Mesenchymal stem cell (in vitro differentiated cells and primary cell): ENCODE measurements around the gene GABRR3.

ENCODE experiments used
- DNase-seq: peaks from one replicate; pipeline ENCODE4 v3.0.0-alpha.2; 2013
- H2AFZ ChIP-seq: one replicate; pipeline ENCODE4 v1.6.1; 2013; ENCODE audit warnings: low read depth, mild to moderate bottlenecking, control low read depth, inconsistent platforms, low read length, moderate library complexity
- H2AK5ac ChIP-seq: 2 replicates; pipeline ENCODE4 v1.6.1; 2013; ENCODE audit warnings: low read length, moderate library complexity, mild to moderate bottlenecking, inconsistent platforms; ENCODE audit not compliant: severe bottlenecking
- H2BK120ac ChIP-seq: one replicate; pipeline ENCODE4 v1.6.1; 2013; ENCODE audit warnings: low read depth, mild to moderate bottlenecking, inconsistent platforms, low read length, moderate library complexity
- H2BK12ac ChIP-seq, 2 experiments: one replicate each; pipeline ENCODE4 v1.6.1; 2013; ENCODE audit warnings: inconsistent platforms in 2 of 2, low read length in 2 of 2, mild to moderate bottlenecking in 2 of 2, moderate library complexity in 2 of 2, control low read depth in 1 of 2
- H2BK15ac ChIP-seq: one replicate; pipeline ENCODE4 v1.6.1; 2013; ENCODE audit warnings: mild to moderate bottlenecking, low read depth, inconsistent platforms; ENCODE audit not compliant: poor library complexity, severe bottlenecking
- H2BK5ac ChIP-seq: 2 replicates; pipeline ENCODE4 v1.6.1; 2013; ENCODE audit warnings: low read depth, mild to moderate bottlenecking, low read length, control low read depth, inconsistent platforms; ENCODE audit not compliant: poor library complexity, severe bottlenecking
- H3K14ac ChIP-seq, 2 experiments: one replicate each; pipeline ENCODE4 v1.6.1; 2013; ENCODE audit warnings: inconsistent platforms in 2 of 2, low read length in 2 of 2, control low read depth in 1 of 2, mild to moderate bottlenecking in 1 of 2, moderate library complexity in 1 of 2
- H3K18ac ChIP-seq, 2 experiments: one replicate each; pipeline ENCODE4 v1.6.1; 2013; ENCODE audit warnings: inconsistent platforms in 2 of 2, low read length in 2 of 2, control low read depth in 1 of 2, low read depth in 1 of 2, mild to moderate bottlenecking in 1 of 2
- H3K23ac ChIP-seq, 2 experiments: one replicate each; pipeline ENCODE4 v1.6.1; 2013; ENCODE audit warnings: inconsistent platforms in 2 of 2, low read length in 2 of 2, mild to moderate bottlenecking in 2 of 2, moderate library complexity in 2 of 2, control low read depth in 1 of 2
- H3K27ac ChIP-seq: 2 replicates; pipeline ENCODE4 v1.5.1; 2013; ENCODE audit warnings: mild to moderate bottlenecking, moderate library complexity, low read length, control low read depth, inconsistent platforms; ENCODE audit not compliant: poor library complexity, severe bottlenecking
- H3K27me3 ChIP-seq, 2 experiments: 2 replicates each; pipeline versions ENCODE4 v1.6.1 to v1.7.0; 2013; ENCODE audit warnings: low read length in 2 of 2, mild to moderate bottlenecking in 2 of 2, moderate library complexity in 2 of 2, control low read depth in 1 of 2, inconsistent platforms in 1 of 2; ENCODE audit not compliant: control insufficient read depth in 1 of 2, insufficient read depth in 1 of 2
- H3K36me3 ChIP-seq, 2 experiments: 2 replicates each; pipeline versions ENCODE4 v1.6.1 to v1.7.0; 2013; ENCODE audit warnings: low read length in 2 of 2, control low read depth in 1 of 2, inconsistent platforms in 1 of 2, low read depth in 1 of 2, mild to moderate bottlenecking in 1 of 2; ENCODE audit not compliant: insufficient read depth in 2 of 2, control insufficient read depth in 1 of 2
- H3K4ac ChIP-seq, 2 experiments: one replicate each; pipeline ENCODE4 v1.6.1; 2013; ENCODE audit warnings: inconsistent platforms in 2 of 2, low read length in 2 of 2, mild to moderate bottlenecking in 2 of 2, moderate library complexity in 2 of 2, control low read depth in 1 of 2, low read depth in 1 of 2
- H3K4me1 ChIP-seq: 2 replicates; pipeline ENCODE4 v1.6.1; 2013; ENCODE audit warnings: low read depth, low read length, control low read depth; ENCODE audit not compliant: control insufficient read depth, insufficient read depth
- H3K4me2 ChIP-seq: 2 replicates; pipeline ENCODE4 v1.6.1; 2013; ENCODE audit warnings: low read length, mild to moderate bottlenecking, inconsistent platforms; ENCODE audit not compliant: poor library complexity, severe bottlenecking
- H3K4me3 ChIP-seq, 2 experiments: 2 replicates each; pipeline versions ENCODE4 v1.5.1 to v1.7.0; 2013; ENCODE audit warnings: low read length in 2 of 2, mild to moderate bottlenecking in 2 of 2, control low read depth in 1 of 2, low read depth in 1 of 2; ENCODE audit not compliant: insufficient read depth in 1 of 2
- H3K79me1 ChIP-seq: replicated peaks from 2 replicates; pipeline ENCODE4 v1.6.1; 2013; ENCODE audit warnings: mild to moderate bottlenecking, control low read depth, low read length, inconsistent platforms; ENCODE audit not compliant: poor library complexity, severe bottlenecking
- H3K9ac ChIP-seq: 2 replicates; pipeline ENCODE4 v1.7.0; 2013; ENCODE audit warnings: mild to moderate bottlenecking, low read length, moderate library complexity
- H3K9me3 ChIP-seq: 2 replicates; pipeline ENCODE4 v1.7.0; 2013; ENCODE audit warnings: mild to moderate bottlenecking, low read length; ENCODE audit not compliant: control insufficient read depth
- H4K8ac ChIP-seq: one replicate; pipeline ENCODE4 v1.6.1; 2013; ENCODE audit warnings: inconsistent platforms, mild to moderate bottlenecking, low read length, moderate library complexity
- H4K91ac ChIP-seq: one replicate; pipeline ENCODE4 v1.6.1; 2013; ENCODE audit warnings: mild to moderate bottlenecking, low read length, inconsistent platforms
- WGBS: methylation state at CpG from one replicate; pipeline ENCODE4 v1.1.7; 2013; ENCODE audit warnings: mixed read lengths; 5-methylcytosine and 5-hydroxymethylcytosine counted together

GABRR3 gene

GRCh38 chr3:97987306-97987705 lies 47.8 kb downstream of the GABRR3 start:
- H2BK5ac ChIP-seq: no peak overlapping the region
- no peak overlapping the region for H3K4me3 ChIP-seq
- no peak overlapping the region for H3K9ac ChIP-seq
- no peak overlapping the region for H3K4ac ChIP-seq
- H2AFZ ChIP-seq: no peak overlapping the region
- no peak for DNase-seq
- H2BK12ac ChIP-seq: no peak overlapping the region
- no peaks in the 10 kb centered on the region for H3K4me1 ChIP-seq
- H3K27me3 ChIP-seq: no peaks in the 10 kb centered on the region
- no peak overlapping the region for H2BK15ac ChIP-seq
- no peak overlapping the region for H4K8ac ChIP-seq
- H3K79me1 ChIP-seq: no peaks in the 10 kb centered on the region
- no peak overlapping the region for H2BK120ac ChIP-seq
- WGBS: no CpG with 5 or more reads among the region's 2 CpGs
- H3K27ac ChIP-seq: no peak overlapping the region
- H3K14ac ChIP-seq: no peak overlapping the region
- H2AK5ac ChIP-seq: no peak overlapping the region
- no peaks in the 10 kb centered on the region for H3K36me3 ChIP-seq
- H3K9me3 ChIP-seq: no peaks in the 10 kb centered on the region
- no peak overlapping the region for H3K23ac ChIP-seq
- H4K91ac ChIP-seq: no peak overlapping the region
- no peak overlapping the region for H3K18ac ChIP-seq
- H3K4me2 ChIP-seq: no peak overlapping the region

GRCh38 chr3:97983933-97984491 lies 51.1 kb downstream of the GABRR3 start:
- Histone ChIP-seq H3K23ac (no peak overlapping the region), H3K9ac (peak overlapping the region; percentile 11), H3K36me3 (no peaks in the 10 kb centered on the region), H3K4me2 (no peak overlapping the region), H2BK120ac (no peak overlapping the region), H2BK12ac (no peak overlapping the region), H3K27ac (no peak overlapping the region), H2AK5ac (no peak overlapping the region), H2BK15ac (no peak overlapping the region), H3K14ac (no peak overlapping the region), H3K27me3 (no peaks in the 10 kb centered on the region), H2AFZ (no peak overlapping the region), H3K9me3 (no peaks in the 10 kb centered on the region), H3K18ac (no peak overlapping the region), H3K4me1 (no peaks in the 10 kb centered on the region), H2BK5ac (no peak overlapping the region), H4K8ac (no peak overlapping the region), H4K91ac (no peak overlapping the region), H3K79me1 (no peaks in the 10 kb centered on the region), H3K4ac (no peak overlapping the region), H3K4me3 (no peak overlapping the region)
- no peak for DNase-seq
- WGBS: 72% methylated on average over 2 of the region's 2 CpGs

- no peak overlapping the region for H2BK120ac ChIP-seq
Observed at GRCh38 chr3:97981886-97982285, 53.2 kb downstream of the GABRR3 start.

GRCh38 chr3:97979610-97980009 lies 55.5 kb downstream of the GABRR3 start:
- H3K9me3 ChIP-seq: no peaks in the 10 kb centered on the region
- H4K91ac ChIP-seq: no peak overlapping the region
- H3K4me1 ChIP-seq: no peaks in the 10 kb centered on the region
- no peak overlapping the region for H3K4ac ChIP-seq
- H3K14ac ChIP-seq: no peak overlapping the region
- H2BK15ac ChIP-seq: no peak overlapping the region
- WGBS: 83% methylated on average over 3 of the region's 3 CpGs
- H2BK12ac ChIP-seq: no peak overlapping the region
- H2BK120ac ChIP-seq: no peak overlapping the region
- no peak overlapping the region for H2AK5ac ChIP-seq
- peak overlapping the region in 1 of 2 experiments; percentile 46 for H3K18ac ChIP-seq
- no peaks in the 10 kb centered on the region for H3K79me1 ChIP-seq
- H4K8ac ChIP-seq: no peak overlapping the region
- no peak for DNase-seq
- no peak overlapping the region for H2BK5ac ChIP-seq
- H3K23ac ChIP-seq: no peak overlapping the region
- no peak overlapping the region for H3K27ac ChIP-seq
- H3K27me3 ChIP-seq: no peaks in the 10 kb centered on the region
- H3K36me3 ChIP-seq: no peaks in the 10 kb centered on the region
- no peak overlapping the region for H3K4me2 ChIP-seq
- H3K9ac ChIP-seq: no peak overlapping the region
- H2AFZ ChIP-seq: no peak overlapping the region
- no peak overlapping the region for H3K4me3 ChIP-seq

More at GRCh38 chr3:97981886-97982285, 53.2 kb downstream of the GABRR3 start:
- no peak overlapping the region for H2BK15ac ChIP-seq
- no peaks in the 10 kb centered on the region for H3K79me1 ChIP-seq
- no peak overlapping the region for H4K91ac ChIP-seq
- H3K14ac ChIP-seq: no peak overlapping the region
- H3K27me3 ChIP-seq: no peaks in the 10 kb centered on the region
- no peaks in the 10 kb centered on the region for H3K36me3 ChIP-seq
- no peak overlapping the region for H2AK5ac ChIP-seq
- no peak overlapping the region for H3K4ac ChIP-seq
- H2BK12ac ChIP-seq: no peak overlapping the region
- H3K27ac ChIP-seq: no peak overlapping the region
- H2BK5ac ChIP-seq: no peak overlapping the region
- no peaks in the 10 kb centered on the region for H3K9me3 ChIP-seq
- no peak overlapping the region for H2AFZ ChIP-seq
- no peak overlapping the region for H3K9ac ChIP-seq
- H3K23ac ChIP-seq: no peak overlapping the region
- no peak overlapping the region for H3K4me3 ChIP-seq
- H3K18ac ChIP-seq: no peak overlapping the region
- WGBS: 63% methylated on average over 3 of the region's 3 CpGs
- H3K4me2 ChIP-seq: no peak overlapping the region
- DNase-seq: peak; percentile 60
- H4K8ac ChIP-seq: no peak overlapping the region
- H3K4me1 ChIP-seq: no peaks in the 10 kb centered on the region
